Panc1 (cell line): ENCODE results near the gene SLC66A3. TPM values are rescaled to one million over a fixed set of nuclear protein-coding genes. Genes with fewer than 3 reads are reported as not detected.

Experiments used
- ATAC-seq: fragments of 200-7000 bp; cut with Tn5 transposase; 2 replicates; pipeline ENCODE4 v1.9.1; 2020; ENCODE audit warnings: mild to moderate bottlenecking, moderate library complexity
- Bru-seq: library from RNA; stranded (reverse); fragments of 400-500 nt; gene quantifications from one replicate; lab custom pipeline; 2021; lab: Mats Ljungman, UMichigan
- BruChase-seq, 2 experiments: library from RNA; stranded (reverse); fragments of 400-500 nt; gene quantifications; one replicate each; lab custom pipeline; 2021; lab: Mats Ljungman, UMichigan
- BruUV-seq: library from RNA; stranded (reverse); fragments of 400-500 nt; replicated peaks from 2 replicates; lab custom pipeline; 2021; lab: Mats Ljungman, UMichigan
- CTCF ChIA-PET: fragments of 300-600 bp; sonication (Branson Sonifier 250); formaldehyde crosslinking; loops from one replicate; lab custom pipeline; 2022; ENCODE audit warnings: antibody characterized with exemption; lab: Charles Lee
- POLR2A ChIA-PET: fragments of 300-600 bp; sonication (Branson Sonifier 250); formaldehyde crosslinking; loops from one replicate; lab custom pipeline; 2022; ENCODE audit warnings: antibody characterized with exemption; lab: Charles Lee
- DNase-seq: peaks from one replicate; pipeline ENCODE4 v3.0.0-alpha.2; 2010; ENCODE audit warnings: low read depth, low spot score
- H3K27ac ChIP-seq: 2 replicates; pipeline ENCODE4 v1.5.1; 2011; ENCODE audit warnings: mild to moderate bottlenecking, low read length, inconsistent platforms
- H3K27me3 ChIP-seq: fragments of 200-500 bp; sonication (Bioruptor generic); 2 replicates; pipeline ENCODE4 v1.6.0; 2014; ENCODE audit warnings: low read length, inconsistent platforms; ENCODE audit not compliant: control insufficient read depth, insufficient read depth
- H3K36me3 ChIP-seq: fragments of 200-500 bp; sonication (Bioruptor generic); 2 replicates; pipeline ENCODE4 v1.5.1; 2014; ENCODE audit warnings: inconsistent platforms, mild to moderate bottlenecking, low read length, moderate library complexity; ENCODE audit not compliant: control insufficient read depth, insufficient read depth
- H3K4me1 ChIP-seq: 2 replicates; pipeline ENCODE4 v1.5.1; 2011; ENCODE audit warnings: inconsistent platforms, mild to moderate bottlenecking, low read length, moderate library complexity; ENCODE audit not compliant: control insufficient read depth, insufficient read depth
- H3K4me3 ChIP-seq, 2 experiments: 2 replicates each; pipeline ENCODE4 v1.5.1; 2011 to 2012; ENCODE audit warnings: low read depth in 2 of 2, low read length in 2 of 2, mild to moderate bottlenecking in 2 of 2, inconsistent platforms in 1 of 2, moderate library complexity in 1 of 2
- H3K9me3 ChIP-seq: fragments of 200-500 bp; sonication (Bioruptor generic); 2 replicates; pipeline ENCODE4 v1.5.1; 2014; ENCODE audit warnings: low read depth, mild to moderate bottlenecking, inconsistent platforms, low read length, moderate library complexity; ENCODE audit not compliant: control insufficient read depth, insufficient read depth
- CTCF ChIP-seq: fragments of 450-650 bp; IDR thresholded peaks from 2 replicates; pipeline ENCODE4 v1.5.1; 2017; ENCODE audit warnings: mild to moderate bottlenecking
- POLR2AphosphoS5 ChIP-seq: IDR thresholded peaks from 2 replicates; pipeline ENCODE4 v1.6.1; 2012; ENCODE audit warnings: mild to moderate bottlenecking, low read depth, low read length, moderate library complexity
- REST ChIP-seq, 2 experiments: IDR thresholded peaks; 2 replicates each; pipeline ENCODE4 v1.6.1; 2011 to 2012; ENCODE audit warnings: low read depth in 2 of 2, control low read depth in 1 of 2, low read length in 1 of 2, mild to moderate bottlenecking in 1 of 2, moderate library complexity in 1 of 2; ENCODE audit not compliant: insufficient read depth in 1 of 2
- SIN3A ChIP-seq: IDR thresholded peaks from 2 replicates; pipeline ENCODE4 v1.6.1; 2012; ENCODE audit warnings: low read depth, mild to moderate bottlenecking, low read length, moderate library complexity, borderline replicate concordance; ENCODE audit not compliant: insufficient read depth
- TCF7L2 ChIP-seq: IDR thresholded peaks from 2 replicates; pipeline ENCODE4 v1.6.1; 2011; ENCODE audit warnings: mild to moderate bottlenecking, low read depth, low read length, inconsistent platforms
- in situ Hi-C: cut with HindIII; loops from 2 replicates; pipeline ENCODE4 v1.10.0; 2016; ENCODE audit warnings: low sequenced_read_pairs, low pct_unique_long_range_greater_than_20kb
- intact Hi-C: fragments of 100-400 bp; cut with micrococcal nuclease; formaldehyde crosslinking; loops from one replicate; pipeline ENCODE4 v1.10.0; 2022; ENCODE audit not compliant: unreplicated experiment
- long read RNA-seq: library from polyadenylated mRNA; unstranded; transcript quantifications from one replicate; pipeline ENCODE4 v2.0.0, GENCODE V29; 2021; ENCODE audit not compliant: unreplicated experiment
- polyA plus RNA-seq: library from polyadenylated mRNA; unstranded; fragments of >200 nt; gene quantifications from one replicate; pipeline ENCODE4 v1.2.1, GENCODE V29; 2012; ENCODE audit warnings: missing spikeins; ENCODE audit not compliant: insufficient read length
- total RNA-seq: library from RNA; stranded (reverse); gene quantifications from one replicate; pipeline ENCODE4 v1.2.1, GENCODE V29; 2021; ENCODE audit not compliant: unreplicated experiment

SLC66A3 gene
- total RNA-seq (39.1 TPM), Bru-seq, nascent RNA (percentile 66 among the genes with signal in this experiment), BruChase-seq, experiment 1, labeled RNA remaining after a 2-hour chase (percentile 79 among the genes with signal in this experiment), BruChase-seq, experiment 2, labeled RNA remaining after a 6-hour chase (percentile 76 among the genes with signal in this experiment)
- 43.7 TPM for polyA plus RNA-seq
- long read RNA-seq, transcript PQLC3-202 (6 exons, 696 nt): minor isoform, 12 of 125 reads
- long read RNA-seq, transcript PQLC3-201 (7 exons, 1,830 nt): major isoform, 63 of 125 reads
- long read RNA-seq, transcript PQLC3-204 (6 exons, 1,784 nt): minor isoform, 10 of 125 reads
- long read RNA-seq, partial matches to known transcripts: 13 of 125 reads
- long read RNA-seq, other reads (novel, unspliced or antisense): 24 of 125 reads

GRCh38 chr2:11155381-11156035 is at the start of gene SLC66A3:
TSS of gene SLC66A3 (plus strand) at chr2:11155467. CDS start at chr2:11155547, 80 bp downstream.
- Histone ChIP-seq H3K9me3 (no peaks in the 10 kb centered on the region), H3K27me3 (no peaks in the 10 kb centered on the region), H3K4me3 (peak within 1 kb of the TSS; percentile 73 to 75), H3K36me3 (no peaks in the 10 kb centered on the region), H3K27ac (peak within 1 kb of the TSS; percentile 91), H3K4me1 (peaks cover 9% of the 10 kb centered on the region)
- TF ChIP-seq POLR2AphosphoS5 (peak; percentile 19; the same call in 1 of the 2 replicates), CTCF (no peak), TCF7L2 (no peak)
- BruUV-seq: no TSS peak
- POLR2A ChIA-PET: no interaction called here
- ATAC-seq: peak; percentile 88
- intact Hi-C loops (no loop called here), in situ Hi-C loops (no loop called here)
- CTCF ChIA-PET: interaction anchor here (1.1 kb wide), 1 partner anchor 265 kb away, joined by 3 read pairs; no protein-coding TSS in a partner anchor
- DNase-seq: no peak

- intact Hi-C loops (no loop called here), in situ Hi-C loops (no loop called here)
- CTCF ChIA-PET: no interaction called here
- Histone ChIP-seq H3K36me3 (no peaks in the 10 kb centered on the region), H3K27me3 (no peaks in the 10 kb centered on the region), H3K9me3 (no peaks in the 10 kb centered on the region), H3K4me1 (no peaks in the 10 kb centered on the region), H3K4me3 (no peak overlapping the region), H3K27ac (no peak overlapping the region)
- POLR2A ChIA-PET: no interaction called here
- DNase-seq (no peak), ATAC-seq (no peak)
- BruUV-seq: no TSS peak
- TF ChIP-seq REST (IDR thresholded peaks at IDR 0.05; ENCODE audit: insufficient read depth in 1 of 2, low read depth in 2 of 2, low read length in 1 of 2) (no peak), CTCF (no peak), TCF7L2 (no peak), SIN3A (no peak), POLR2AphosphoS5 (no peak)
Measured at GRCh38 chr2:11109002-11109401, 46.3 kb upstream of the SLC66A3 start.
